ENCODE data around the gene PLAAT2.
"Not testable (repeated sequence)": the region's sequence is repeated elsewhere in the genome, so short reads cannot be mapped to it uniquely, and the experiment has no call there.

Gene PLAAT2

DNA sequence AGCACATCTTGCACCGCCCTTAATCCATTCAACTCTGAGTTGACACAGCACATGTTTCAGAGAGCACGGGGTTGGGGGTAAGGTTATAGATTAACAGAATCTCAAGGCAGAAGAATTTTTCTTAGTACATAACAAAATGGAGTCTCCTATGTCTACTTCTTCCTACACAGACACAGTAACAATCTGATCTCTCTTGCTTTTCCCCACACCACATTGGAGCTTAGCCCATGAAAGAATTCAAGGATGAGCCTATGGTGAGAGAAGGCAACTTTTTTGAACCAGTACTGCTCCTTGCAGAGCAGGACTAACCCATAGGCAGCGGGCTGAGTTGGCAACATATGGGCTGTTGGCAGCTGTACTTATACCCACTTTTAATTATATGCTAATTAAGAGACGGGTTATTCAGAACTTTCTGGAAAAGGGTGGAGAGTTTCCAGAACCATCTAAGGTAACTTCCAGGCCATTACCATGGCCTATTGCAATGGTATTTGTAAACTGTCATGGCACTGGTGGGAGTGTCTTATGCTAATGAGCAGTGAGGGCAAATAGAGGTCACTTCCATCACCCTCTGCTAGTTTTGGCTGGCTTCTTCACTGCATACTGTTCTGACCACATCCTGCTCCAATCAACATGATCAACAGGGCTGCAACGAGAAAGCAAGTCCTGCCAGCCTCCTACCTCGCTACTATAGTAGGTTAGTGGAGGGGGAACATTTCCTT, 31.9 kb downstream of the PLAAT2 start:
- intact Hi-C loops (cut with DNase I); DNase-seq: not testable (repeated sequence)

DNA sequence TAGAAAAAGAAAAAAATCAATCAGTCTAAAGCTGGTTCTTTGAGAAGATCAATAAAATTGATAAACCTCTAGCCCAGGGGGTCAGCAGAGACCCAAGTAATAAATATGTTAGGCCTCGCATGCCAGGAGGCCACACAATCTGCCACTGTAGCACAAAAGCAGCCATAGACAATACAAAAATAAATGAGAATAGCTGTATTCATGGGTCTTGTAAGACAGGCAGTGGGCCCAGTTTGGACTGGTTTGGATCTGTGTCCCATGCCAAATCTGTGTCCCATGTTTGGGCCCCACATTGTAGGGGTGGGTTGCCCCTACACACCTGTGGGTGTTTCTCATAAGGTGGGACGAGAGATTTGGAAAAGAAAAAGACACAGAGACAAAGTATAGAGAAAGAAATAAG, 33.2 kb downstream of the PLAAT2 start:
- intact Hi-C loops (cut with DNase I) = no loop called here
- peak in 32 of 42 donors; percentile 28 to 81 (median 61) for DNase-seq

GRCh38 chr11:63529373-63529772, 33.8 kb downstream of the PLAAT2 start:
- peak in 1 of 42 donors; percentile 12 for DNase-seq
- intact Hi-C loops (cut with DNase I) = not testable (repeated sequence)

- DNase-seq = not testable (repeated sequence)
Measured at GRCh38 chr11:63528729-63529278, 34.4 kb downstream of the PLAAT2 start.

DNA sequence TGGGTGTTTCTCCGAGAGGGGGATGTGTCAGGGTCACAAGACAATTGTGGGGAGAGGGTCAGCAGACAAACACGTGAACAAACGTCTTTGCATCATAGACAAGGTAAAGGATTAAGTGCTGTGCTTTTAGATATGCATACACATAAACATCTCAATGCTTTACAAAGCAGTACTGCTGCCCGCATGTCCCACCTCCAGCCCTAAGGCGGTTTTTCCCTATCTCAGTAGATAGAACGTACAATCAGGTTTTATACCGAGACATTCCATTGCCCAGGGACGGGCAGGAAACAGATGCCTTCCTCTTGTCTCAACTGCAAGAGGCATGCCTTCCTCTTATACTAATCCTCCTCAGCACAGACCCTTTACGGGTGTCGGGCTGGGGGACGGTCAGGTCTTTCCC, 35.0 kb downstream of the PLAAT2 start:
- DNase-seq; intact Hi-C loops (cut with DNase I): not testable (repeated sequence)

More at GRCh38 chr11:63528729-63529278, 34.4 kb downstream of the PLAAT2 start:
- intact Hi-C loops (cut with DNase I) = not testable (repeated sequence)

- DNase-seq = no peak
- intact Hi-C loops (cut with DNase I) = no loop called here
Measured at GRCh38 chr11:63527667-63528066, 35.5 kb downstream of the PLAAT2 start.

DNA sequence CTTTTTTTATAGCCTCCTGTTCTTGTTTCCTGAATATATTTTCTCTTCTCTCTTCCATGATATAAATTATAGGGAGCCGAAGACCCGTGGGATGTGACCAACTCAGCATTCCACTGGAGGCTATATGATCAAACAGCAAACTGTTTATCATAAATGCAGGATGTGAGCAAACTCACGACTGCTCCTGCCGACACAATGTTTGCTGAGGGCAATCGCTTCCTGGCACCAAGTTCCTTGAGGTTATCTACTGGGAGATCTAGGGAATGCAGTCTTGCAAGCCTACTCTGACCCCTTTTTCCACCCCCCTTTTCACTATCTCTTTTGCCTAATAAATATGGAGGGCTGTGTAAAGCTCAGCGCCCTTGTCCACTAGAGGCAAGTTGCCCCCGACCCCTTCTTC, 40.0 kb downstream of the PLAAT2 start:
- intact Hi-C loops (cut with DNase I) = no loop called here
- no peak for DNase-seq

- DNase-seq = peak in 1 of 42 donors; percentile 17
- intact Hi-C loops (cut with DNase I) = no loop called here
Measured at GRCh38 chr11:63521896-63522295, 41.3 kb downstream of the PLAAT2 start.

DNA sequence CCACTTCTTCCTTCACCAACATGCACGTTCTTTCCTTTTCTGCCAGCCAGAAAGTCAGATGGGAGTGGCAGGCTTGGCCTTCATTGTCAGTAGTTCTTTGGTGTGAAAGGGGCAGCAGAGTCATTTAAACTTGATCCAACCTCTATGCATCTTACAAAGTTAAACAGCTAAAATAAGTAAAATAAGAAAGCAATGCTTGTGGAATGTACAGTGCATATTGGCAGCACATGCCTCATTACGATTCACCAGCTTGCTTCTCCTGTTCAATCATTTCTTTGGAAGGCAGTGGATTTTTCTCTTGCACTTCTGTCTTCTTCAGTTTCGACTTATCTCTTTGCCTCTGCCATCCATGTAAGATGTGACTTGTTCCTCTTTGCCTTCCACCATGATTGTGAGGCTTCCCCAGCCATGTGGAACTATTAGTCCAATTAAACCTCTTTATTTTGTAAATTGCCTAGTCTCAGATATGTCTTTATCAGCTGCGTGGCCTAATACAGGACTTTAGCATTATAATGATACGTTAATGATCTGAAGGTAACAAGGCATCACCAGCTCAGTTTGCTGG, 42.5 kb downstream of the PLAAT2 start:
- intact Hi-C loops (cut with DNase I) = no loop called here
- DNase-seq = no peak

DNA sequence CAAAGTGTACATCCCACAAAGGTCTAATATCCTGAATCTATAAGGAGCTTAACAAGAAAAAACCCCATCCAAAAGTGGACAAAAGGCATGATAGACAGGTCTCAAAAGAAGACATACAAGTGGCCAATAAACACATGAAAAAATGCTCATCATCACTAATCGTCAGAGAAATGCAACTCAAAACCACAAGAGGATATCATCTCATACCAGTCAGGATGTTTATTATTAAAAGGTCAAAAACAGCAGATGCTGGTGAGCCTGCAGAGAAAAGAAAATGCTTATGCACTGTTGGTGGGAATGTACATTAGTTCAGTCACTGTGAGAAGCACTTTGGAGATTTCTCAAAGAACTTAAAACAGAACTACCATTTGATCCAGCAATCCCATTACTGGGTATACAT, 44.6 kb downstream of the PLAAT2 start:
- intact Hi-C loops (cut with DNase I) = no loop called here
- DNase-seq = no peak

- DNase-seq = no peak
- intact Hi-C loops (cut with DNase I) = no loop called here
Measured at GRCh38 chr11:63517156-63517555, 46.0 kb downstream of the PLAAT2 start.

GRCh38 chr11:63516109-63516508, 47.1 kb downstream of the PLAAT2 start:
- intact Hi-C loops (cut with DNase I) = no loop called here
- DNase-seq = no peak

- no peak for DNase-seq
- intact Hi-C loops (cut with DNase I) = no loop called here
Measured at GRCh38 chr11:63512816-63513215, 50.4 kb downstream of the PLAAT2 start.

GRCh38 chr11:63511048-63511748, 52.0 kb downstream of the PLAAT2 start:
- peak in 26 of 42 donors; percentile 18 to 80 (median 51) for DNase-seq

GRCh38 chr11:63510360-63511047, 52.7 kb downstream of the PLAAT2 start:
- DNase-seq = peak; percentile 77 to 96 (median 90)
- intact Hi-C loops (cut with DNase I) = no loop called here

More at GRCh38 chr11:63511048-63511748, 52.0 kb downstream of the PLAAT2 start:
- intact Hi-C loops (cut with DNase I) = no loop called here

- DNase-seq = no peak
- intact Hi-C loops (cut with DNase I) = no loop called here
Measured at GRCh38 chr11:63508745-63509144, 54.4 kb downstream of the PLAAT2 start.

GRCh38 chr11:63508009-63508408, 55.2 kb downstream of the PLAAT2 start:
- peak; percentile 56 to 92 (median 81) for DNase-seq
- intact Hi-C loops (cut with DNase I) = no loop called here

DNA sequence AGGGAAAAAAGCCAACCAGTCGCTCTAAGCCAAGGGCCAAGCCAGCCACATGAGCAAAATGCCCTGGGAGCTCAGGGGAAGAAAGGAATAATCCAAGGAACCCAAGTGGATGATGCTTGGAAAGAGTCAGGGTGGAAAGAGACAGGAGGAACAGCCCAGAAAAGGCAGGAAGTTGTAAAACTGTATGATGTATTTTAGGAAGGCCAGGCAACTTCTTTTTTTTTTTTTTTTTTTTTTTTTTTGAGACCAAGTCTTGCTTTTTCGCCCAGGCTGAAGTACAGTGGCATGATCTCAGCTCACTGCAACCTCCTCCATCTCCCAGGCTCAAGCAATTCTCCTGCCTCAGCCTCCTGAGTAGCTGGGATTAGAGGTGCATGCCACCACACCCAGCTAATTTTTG, 55.7 kb downstream of the PLAAT2 start:
- DNase-seq = no peak
- intact Hi-C loops (cut with DNase I) = no loop called here

GRCh38 chr11:63506876-63507275, 56.3 kb downstream of the PLAAT2 start:
- DNase-seq = no peak
- intact Hi-C loops (cut with DNase I) = no loop called here
